ENCODE measurements around the gene PIGT.

Gene PIGT

GRCh38 chr20:45402946-45403345 lies 13.0 kb upstream of the PIGT start:
- DNase-seq (ENCODE audit: extremely low read depth, low read depth): no peak
- TF ChIP-seq, protein P1, sequence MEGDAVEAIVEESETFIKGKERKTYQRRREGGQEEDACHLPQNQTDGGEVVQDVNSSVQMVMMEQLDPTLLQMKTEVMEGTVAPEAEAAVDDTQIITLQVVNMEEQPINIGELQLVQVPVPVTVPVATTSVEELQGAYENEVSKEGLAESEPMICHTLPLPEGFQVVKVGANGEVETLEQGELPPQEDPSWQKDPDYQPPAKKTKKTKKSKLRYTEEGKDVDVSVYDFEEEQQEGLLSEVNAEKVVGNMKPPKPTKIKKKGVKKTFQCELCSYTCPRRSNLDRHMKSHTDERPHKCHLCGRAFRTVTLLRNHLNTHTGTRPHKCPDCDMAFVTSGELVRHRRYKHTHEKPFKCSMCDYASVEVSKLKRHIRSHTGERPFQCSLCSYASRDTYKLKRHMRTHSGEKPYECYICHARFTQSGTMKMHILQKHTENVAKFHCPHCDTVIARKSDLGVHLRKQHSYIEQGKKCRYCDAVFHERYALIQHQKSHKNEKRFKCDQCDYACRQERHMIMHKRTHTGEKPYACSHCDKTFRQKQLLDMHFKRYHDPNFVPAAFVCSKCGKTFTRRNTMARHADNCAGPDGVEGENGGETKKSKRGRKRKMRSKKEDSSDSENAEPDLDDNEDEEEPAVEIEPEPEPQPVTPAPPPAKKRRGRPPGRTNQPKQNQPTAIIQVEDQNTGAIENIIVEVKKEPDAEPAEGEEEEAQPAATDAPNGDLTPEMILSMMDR (IDR thresholded peaks at IDR 0.05; ENCODE audit: low read depth, low read length): no peak

DNA sequence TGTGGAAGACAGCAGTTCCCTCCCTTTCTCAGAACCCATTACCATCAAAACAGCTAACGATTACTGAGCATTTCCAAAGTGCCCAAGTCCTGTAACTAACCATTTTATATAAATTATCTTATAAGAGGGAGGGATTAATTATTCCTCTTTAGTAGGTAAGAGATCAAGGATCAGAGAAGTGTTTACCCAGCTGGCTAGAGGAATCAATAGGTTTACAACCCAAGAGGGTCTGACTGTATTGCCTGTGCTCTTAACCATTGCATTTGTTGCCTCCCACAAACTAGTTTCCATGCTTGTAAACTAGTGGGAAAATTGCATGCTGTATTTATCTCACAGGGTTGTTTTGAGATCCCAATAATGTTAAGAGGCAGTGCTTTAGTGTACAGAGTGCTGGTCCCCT lies 11.5 kb upstream of the PIGT start:
- TF ChIP-seq, protein P1 (IDR thresholded peaks at IDR 0.05; ENCODE audit: low read depth, low read length): no peak
- DNase-seq (ENCODE audit: extremely low read depth, low read depth): no peak

DNA sequence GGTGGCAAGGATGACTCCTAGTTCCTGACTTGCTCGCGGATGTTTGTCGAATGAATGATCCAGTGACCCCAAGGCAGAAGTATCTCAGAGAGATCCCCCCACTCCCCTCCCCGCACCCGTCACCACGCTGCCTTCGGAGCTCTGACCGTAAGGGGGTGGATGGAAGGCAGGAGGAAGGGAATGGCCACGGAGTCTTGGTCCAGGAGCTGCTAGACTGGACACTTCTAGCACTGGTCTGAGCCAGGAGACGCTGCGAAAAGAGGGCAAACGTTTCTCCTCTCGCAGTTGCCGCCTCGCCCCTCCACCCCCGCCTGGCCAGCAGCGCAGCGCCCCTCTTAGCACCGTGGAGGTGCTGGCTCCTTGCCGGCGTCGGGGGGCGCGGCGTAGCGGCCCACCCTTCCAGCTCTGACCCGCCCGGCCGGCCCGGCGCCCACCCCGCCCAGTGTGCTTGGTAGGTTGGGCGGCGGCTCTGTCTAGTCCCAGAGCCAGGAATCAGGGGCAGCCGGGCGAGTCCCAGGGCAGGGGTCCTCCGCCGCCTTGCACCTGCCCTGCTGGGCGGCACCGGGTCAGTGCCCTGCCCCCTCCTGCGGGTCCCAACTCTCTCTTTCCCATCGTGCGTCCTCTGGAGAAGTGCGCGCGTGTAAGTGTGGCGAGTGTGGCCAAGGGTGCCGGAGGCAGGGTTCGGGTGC lies 10.2 kb upstream of the PIGT start:
- TF ChIP-seq, protein P1 (IDR thresholded peaks at IDR 0.05; ENCODE audit: low read depth, low read length): no peak
- no peak for DNase-seq (ENCODE audit: extremely low read depth, low read depth)

DNA sequence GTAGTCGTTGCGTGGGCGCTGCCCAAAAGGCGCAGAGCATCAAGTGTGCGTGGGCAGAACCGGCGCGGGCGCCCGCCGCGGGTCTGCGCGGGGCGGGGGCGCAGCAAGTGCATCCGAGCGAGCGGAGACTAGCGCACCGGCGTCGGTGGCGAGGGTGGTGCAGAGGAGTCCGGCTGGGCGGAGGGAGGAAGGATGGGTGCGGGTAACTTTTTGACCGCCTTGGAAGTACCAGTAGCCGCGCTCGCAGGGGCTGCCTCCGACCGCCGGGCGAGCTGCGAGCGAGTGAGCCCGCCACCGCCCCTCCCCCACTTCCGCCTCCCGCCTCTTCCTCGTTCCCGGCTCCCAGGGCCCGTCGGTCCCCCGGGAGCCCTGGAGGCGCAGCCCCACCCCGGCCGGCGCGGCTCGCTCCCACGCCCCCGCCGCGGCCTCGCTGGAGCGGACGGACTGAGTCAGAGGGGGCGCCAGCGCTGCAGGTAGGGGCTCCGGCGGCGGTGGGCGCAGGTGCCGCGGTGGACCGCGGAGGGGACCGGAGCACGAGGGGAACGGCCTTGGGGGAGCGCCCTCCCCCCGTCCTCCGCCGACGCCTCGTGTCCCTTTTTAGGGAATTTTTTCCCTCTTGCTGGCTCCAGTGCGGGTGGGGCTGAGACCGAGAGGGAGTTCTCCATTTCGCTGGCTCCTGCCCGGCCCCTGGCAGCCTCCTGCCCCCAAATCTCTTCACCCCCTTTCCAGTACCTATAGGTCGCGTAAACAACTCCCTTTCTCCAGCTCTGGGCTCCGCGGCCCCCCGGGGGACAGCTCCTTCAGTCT lies 9.5 kb upstream of the PIGT start:
- no peak for DNase-seq (ENCODE audit: extremely low read depth, low read depth)
- TF ChIP-seq, protein P1 (IDR thresholded peaks at IDR 0.05; ENCODE audit: low read depth, low read length): no peak

DNA sequence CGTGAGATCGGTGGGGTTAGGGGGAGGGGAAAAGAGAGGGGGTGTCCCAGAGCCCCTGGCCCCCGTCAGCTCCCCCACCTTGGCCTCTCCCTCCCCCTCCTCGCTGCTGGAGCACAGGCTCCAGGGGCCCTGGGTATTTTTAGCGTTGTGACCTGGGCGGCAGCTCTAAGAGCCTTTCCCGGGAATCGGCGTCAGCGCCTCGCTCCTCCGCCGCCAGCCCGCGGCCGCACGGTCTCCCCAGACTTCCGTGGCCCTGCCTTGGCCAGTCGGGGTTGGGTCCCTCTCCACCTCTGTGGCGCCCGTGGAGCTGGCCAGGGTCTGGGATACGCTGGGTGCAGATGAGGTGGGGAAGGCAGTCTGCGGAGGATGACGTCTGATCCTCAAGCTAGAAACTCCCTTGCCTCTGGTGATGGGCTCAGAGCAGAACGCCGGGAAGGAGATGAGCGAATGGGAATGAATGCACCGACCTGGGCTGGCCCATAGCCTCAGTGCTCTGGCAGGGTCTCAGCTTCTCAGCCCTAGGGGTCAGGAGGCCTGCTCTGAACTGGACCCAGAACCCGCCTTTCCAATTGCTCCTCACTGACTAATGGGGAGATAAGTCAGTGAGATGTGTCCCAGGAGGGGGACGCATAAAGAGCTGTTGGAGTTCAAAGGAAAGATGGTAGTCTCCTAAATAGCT lies 8.7 kb upstream of the PIGT start:
- DNase-seq (ENCODE audit: extremely low read depth, low read depth): no peak
- TF ChIP-seq, protein P1 (IDR thresholded peaks at IDR 0.05; ENCODE audit: low read depth, low read length): no peak

DNA sequence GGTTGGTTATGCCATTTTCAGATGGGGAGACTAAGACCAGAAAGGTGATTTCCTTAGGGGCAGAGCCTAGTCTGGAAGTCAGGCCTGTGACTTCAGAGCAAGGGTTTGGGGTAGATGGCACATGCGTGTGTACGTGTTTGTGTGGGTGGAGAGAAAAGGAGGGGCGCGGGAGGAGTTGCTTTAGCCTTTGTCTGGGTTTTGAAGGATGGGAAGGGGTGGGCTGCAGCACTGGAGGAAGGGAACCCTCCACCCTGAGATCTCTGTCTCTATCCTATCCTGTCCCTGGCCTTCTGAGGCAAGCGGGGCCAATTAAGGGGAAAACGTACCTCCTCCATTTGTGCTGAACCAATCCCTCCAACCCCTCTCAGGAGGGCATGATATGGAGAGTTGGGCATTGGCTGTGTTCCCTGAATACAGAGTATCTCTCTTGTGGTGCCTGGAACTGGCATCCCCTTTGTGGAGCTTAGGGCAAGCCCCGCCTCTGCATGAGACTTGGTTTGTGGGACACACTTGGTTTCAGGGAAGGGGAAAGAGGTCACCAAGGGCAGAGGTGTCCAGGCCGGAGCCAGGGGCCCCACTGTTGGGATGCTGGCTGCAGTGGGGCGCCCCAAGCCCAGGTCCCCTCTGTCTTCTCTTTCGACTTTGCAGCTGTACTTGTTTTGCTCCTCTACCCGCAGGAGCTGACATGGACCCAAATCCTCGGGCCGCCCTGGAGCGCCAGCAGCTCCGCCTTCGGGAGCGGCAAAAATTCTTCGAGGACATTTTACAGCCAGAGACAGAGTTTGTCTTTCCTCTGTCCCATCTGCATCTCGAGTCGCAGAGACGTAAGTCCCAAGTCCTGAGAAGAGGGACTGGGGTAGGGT lies 7.9 kb upstream of the PIGT start, which contains the start of gene DBNDD2:
TSS of gene DBNDD2 (plus strand) at position 507 of the 863 bp plus-strand sequence. CDS start at position 686, 179 bp downstream.
- no peak for DNase-seq (ENCODE audit: extremely low read depth, low read depth)
- TF ChIP-seq, protein P1 (IDR thresholded peaks at IDR 0.05; ENCODE audit: low read depth, low read length): no peak

Measured in AG09319 (cell line).